HG02642 (cell line): Measurements from ENCODE around the gene PXYLP1.

Experiments used
- ATAC-seq: cut with Tn5 transposase; IDR thresholded peaks from one replicate; pipeline ENCODE4 v1.9.1; 2021; ENCODE audit warnings: mild to moderate bottlenecking; ENCODE audit not compliant: unreplicated experiment, poor library complexity

The PXYLP1 gene

GRCh38 chr3:141268306-141268705 lies 36.7 kb downstream of the PXYLP1 start:
- ATAC-seq = no peak

GRCh38 chr3:141268791-141269190 lies 37.2 kb downstream of the PXYLP1 start:
- no peak for ATAC-seq

- no peak for ATAC-seq
These were observed 38.3 kb downstream of the PXYLP1 start for GRCh38 chr3:141269961-141270360.

- ATAC-seq = no peak
These were observed 39.8 kb downstream of the PXYLP1 start for GRCh38 chr3:141271279-141272030.

GRCh38 chr3:141272906-141273662 lies 41.5 kb downstream of the PXYLP1 start:
- no peak for ATAC-seq

- no peak for ATAC-seq
These were observed 42.2 kb downstream of the PXYLP1 start for GRCh38 chr3:141273700-141274410.

- no peak for ATAC-seq
These were observed 42.9 kb downstream of the PXYLP1 start for GRCh38 chr3:141274411-141275031.

- ATAC-seq = no peak
These were observed 43.4 kb downstream of the PXYLP1 start for GRCh38 chr3:141275032-141275422.

- ATAC-seq = no peak
These were observed 43.9 kb downstream of the PXYLP1 start for GRCh38 chr3:141275511-141275910.

- ATAC-seq = no peak
These were observed 44.3 kb downstream of the PXYLP1 start for GRCh38 chr3:141275973-141276372.

GRCh38 chr3:141276398-141276797 lies 44.8 kb downstream of the PXYLP1 start:
- ATAC-seq = no peak

GRCh38 chr3:141277451-141277850 lies 45.8 kb downstream of the PXYLP1 start:
- ATAC-seq = no peak

- ATAC-seq = no peak
These were observed 46.8 kb downstream of the PXYLP1 start for GRCh38 chr3:141278196-141279076.

- ATAC-seq = no peak
These were observed 47.7 kb downstream of the PXYLP1 start for GRCh38 chr3:141279077-141279967.

GRCh38 chr3:141280086-141280485 lies 48.5 kb downstream of the PXYLP1 start:
- no peak for ATAC-seq

- ATAC-seq = no peak
These were observed 49.1 kb downstream of the PXYLP1 start for GRCh38 chr3:141280690-141281089.

GRCh38 chr3:141285570-141285969 lies 53.9 kb downstream of the PXYLP1 start:
- ATAC-seq = no peak

- no peak for ATAC-seq
These were observed 55.2 kb downstream of the PXYLP1 start for GRCh38 chr3:141286856-141287255.

- ATAC-seq = no peak
These were observed 55.7 kb downstream of the PXYLP1 start for GRCh38 chr3:141287326-141287725.
